ENCODE data around the gene IZUMO1R. TPM values are rescaled to one million over a fixed set of nuclear protein-coding genes. Genes with fewer than 3 reads are reported as not detected.
A peak's percentile ranks its signal among the peaks of the same experiment; 100 is the strongest.

IZUMO1R gene
- total and polyA plus RNA-seq, 2 of the 4 experiments (the other 2 are of a cell fraction) = not detected

DNA sequence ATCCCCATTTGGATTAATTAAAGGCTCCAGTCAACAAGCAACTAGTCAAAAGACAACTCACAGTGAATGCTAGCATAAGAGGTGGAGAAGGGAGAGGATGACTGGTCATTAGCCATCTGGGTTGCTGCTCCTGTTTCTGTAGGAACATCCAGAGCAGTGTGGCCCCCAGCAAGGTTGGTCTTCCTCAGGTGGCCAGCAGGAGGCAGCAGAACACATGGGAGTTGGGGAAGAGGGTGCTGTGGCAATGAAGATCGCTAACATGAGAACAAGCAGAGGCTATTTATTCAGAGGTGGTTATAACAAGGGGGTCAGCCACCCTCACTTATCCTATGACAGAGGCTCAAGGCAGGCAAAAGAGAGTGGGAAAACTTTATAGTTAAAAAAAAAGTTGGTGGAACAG lies 21.3 kb downstream of the IZUMO1R start:
- H3K4me3 ChIP-seq (ENCODE audit: insufficient read depth, low read depth, low read length) = no peak overlapping the region
- ATAC-seq (ENCODE audit: low read depth) (no peak), DNase-seq (peak; percentile 19)
- no peak overlapping the region for H2AFZ ChIP-seq (replicated peaks; ENCODE audit: low read length, poor library complexity)
- no peak overlapping the region for H3K23ac ChIP-seq (ENCODE audit: low read depth, low read length)
- in situ Hi-C loops (cut with MboI; ENCODE audit: low sequenced_read_pairs) = no loop called here
- H3K9me3 ChIP-seq (ENCODE audit: control insufficient read depth, insufficient read depth, low read length) = no peaks in the 10 kb centered on the region
- H3K9me1 ChIP-seq (ENCODE audit: insufficient read depth, low read length) = no peaks in the 10 kb centered on the region
- no CpG with 5 or more reads among the region's 1 CpG for WGBS, 2 experiments (ENCODE audit: extremely low coverage in 2 of 2, insufficient read length in 1 of 2)
- H3K14ac ChIP-seq (replicated peaks; ENCODE audit: low read depth, low read length) = no peak overlapping the region
- TF ChIP-seq MXI1 (IDR thresholded peaks at IDR 0.05; ENCODE audit: borderline replicate concordance, low read depth, low read length) (no peak), RCOR1 (IDR thresholded peaks at IDR 0.05; ENCODE audit: insufficient replicate concordance, low read length) (no peak), POLR2A (IDR thresholded peaks at IDR 0.05; ENCODE audit: low read depth, low read length) (no peak), RFX5 (IDR thresholded peaks at IDR 0.05; ENCODE audit: low read depth, low read length) (no peak), CHD1 (IDR thresholded peaks at IDR 0.05; ENCODE audit: low read depth, low read length) (no peak), SMC3 (IDR thresholded peaks at IDR 0.05; ENCODE audit: low read depth, low read length) (peak; percentile 22; the same call in 1 of the 2 replicates), CEBPB (IDR thresholded peaks at IDR 0.05; ENCODE audit: low read depth, low read length) (no peak), MAFK (IDR thresholded peaks at IDR 0.05; ENCODE audit: low read depth, low read length) (no peak), BHLHE40 (IDR thresholded peaks at IDR 0.05; ENCODE audit: low read depth, low read length) (no peak), RAD21 (IDR thresholded peaks at IDR 0.05; ENCODE audit: low read length) (peak; percentile 32; the same call in 1 of the 2 replicates)
- TF ChIP-seq, protein P1, sequence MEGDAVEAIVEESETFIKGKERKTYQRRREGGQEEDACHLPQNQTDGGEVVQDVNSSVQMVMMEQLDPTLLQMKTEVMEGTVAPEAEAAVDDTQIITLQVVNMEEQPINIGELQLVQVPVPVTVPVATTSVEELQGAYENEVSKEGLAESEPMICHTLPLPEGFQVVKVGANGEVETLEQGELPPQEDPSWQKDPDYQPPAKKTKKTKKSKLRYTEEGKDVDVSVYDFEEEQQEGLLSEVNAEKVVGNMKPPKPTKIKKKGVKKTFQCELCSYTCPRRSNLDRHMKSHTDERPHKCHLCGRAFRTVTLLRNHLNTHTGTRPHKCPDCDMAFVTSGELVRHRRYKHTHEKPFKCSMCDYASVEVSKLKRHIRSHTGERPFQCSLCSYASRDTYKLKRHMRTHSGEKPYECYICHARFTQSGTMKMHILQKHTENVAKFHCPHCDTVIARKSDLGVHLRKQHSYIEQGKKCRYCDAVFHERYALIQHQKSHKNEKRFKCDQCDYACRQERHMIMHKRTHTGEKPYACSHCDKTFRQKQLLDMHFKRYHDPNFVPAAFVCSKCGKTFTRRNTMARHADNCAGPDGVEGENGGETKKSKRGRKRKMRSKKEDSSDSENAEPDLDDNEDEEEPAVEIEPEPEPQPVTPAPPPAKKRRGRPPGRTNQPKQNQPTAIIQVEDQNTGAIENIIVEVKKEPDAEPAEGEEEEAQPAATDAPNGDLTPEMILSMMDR (conservative IDR thresholded peaks at IDR 0.05; ENCODE audit: low read depth, low read length) = peak; percentile 30; the same call in 1 of the 2 replicates
- TF ChIP-seq, protein P2, sequence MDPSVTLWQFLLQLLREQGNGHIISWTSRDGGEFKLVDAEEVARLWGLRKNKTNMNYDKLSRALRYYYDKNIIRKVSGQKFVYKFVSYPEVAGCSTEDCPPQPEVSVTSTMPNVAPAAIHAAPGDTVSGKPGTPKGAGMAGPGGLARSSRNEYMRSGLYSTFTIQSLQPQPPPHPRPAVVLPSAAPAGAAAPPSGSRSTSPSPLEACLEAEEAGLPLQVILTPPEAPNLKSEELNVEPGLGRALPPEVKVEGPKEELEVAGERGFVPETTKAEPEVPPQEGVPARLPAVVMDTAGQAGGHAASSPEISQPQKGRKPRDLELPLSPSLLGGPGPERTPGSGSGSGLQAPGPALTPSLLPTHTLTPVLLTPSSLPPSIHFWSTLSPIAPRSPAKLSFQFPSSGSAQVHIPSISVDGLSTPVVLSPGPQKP (IDR thresholded peaks at IDR 0.05; ENCODE audit: borderline replicate concordance, low read depth, low read length) = no peak
- H3K36me3 ChIP-seq (ENCODE audit: control insufficient read depth, insufficient read depth, low read length) = no peaks in the 10 kb centered on the region
- H3K56ac ChIP-seq (ENCODE audit: extremely low read depth, insufficient read depth, low read length) = no peak overlapping the region
- H2AK5ac ChIP-seq (ENCODE audit: low read depth, low read length) = no peak overlapping the region
- peak overlapping the region; percentile 37 for H2AK9ac ChIP-seq (replicated peaks; ENCODE audit: low read depth, low read length, poor library complexity)
- dilution Hi-C loops (cut with HindIII; ENCODE audit: low sequenced_read_pairs, unreplicated experiment) = no loop called here
- H3K79me1 ChIP-seq (ENCODE audit: low read depth in 1 of 2, low read length in 2 of 2) = no peaks in the 10 kb centered on the region
- BruUV-seq (replicated peaks) = no TSS peak
- H3K27me3 ChIP-seq (ENCODE audit: control insufficient read depth, insufficient read depth, low read length) = peaks cover 1% of the 10 kb centered on the region; the same call in 1 of the 2 replicates
- no peak overlapping the region for H3K18ac ChIP-seq (ENCODE audit: low read depth, low read length)
- CTCF ChIA-PET = interaction anchor here (0.7 kb wide), 1 partner anchor 197 kb away, joined by 4 read pairs; the partner anchor contains the start of gene PANX1
- POLR2A ChIA-PET (ENCODE audit: unreplicated experiment) = no interaction called here
- no peaks in the 10 kb centered on the region for H3K4me1 ChIP-seq (ENCODE audit: control insufficient read depth, insufficient read depth, low read length)
- H4K20me1 ChIP-seq (ENCODE audit: insufficient read depth, low read length) = no peaks in the 10 kb centered on the region
- no peak overlapping the region for H4K91ac ChIP-seq (ENCODE audit: insufficient read depth, low read depth, low read length)
- H4K5ac ChIP-seq (ENCODE audit: low read depth, low read length) = no peak overlapping the region
- H2BK20ac ChIP-seq (ENCODE audit: low read depth, low read length) = no peak overlapping the region
- H2BK5ac ChIP-seq (ENCODE audit: low read depth, low read length, poor library complexity, severe bottlenecking) = no peak overlapping the region
- H4K8ac ChIP-seq (ENCODE audit: low read depth in 2 of 2, low read length in 2 of 2) = no peak overlapping the region
- no peak overlapping the region for H3K9ac ChIP-seq (ENCODE audit: low read depth, low read length)
- H3K27ac ChIP-seq (ENCODE audit: insufficient read depth, low read length) = no peak overlapping the region
- H3K4ac ChIP-seq (ENCODE audit: low read depth, low read length) = no peak overlapping the region
- intact Hi-C loops (cut with micrococcal nuclease) = loop anchor here (1.0 to 10.0 kb wide), 2 partner anchors 61 to 169 kb away; partner anchors contain the start of genes ANKRD49 and MRE11
- no peak overlapping the region for H2BK15ac ChIP-seq (ENCODE audit: low read depth, low read length)
- H3K4me2 ChIP-seq (ENCODE audit: low read depth, low read length) = no peak overlapping the region
- H2BK120ac ChIP-seq (ENCODE audit: low read depth, low read length) = no peak overlapping the region

Measured in IMR-90 (cell line).